SHP77 treated with DMSO at 0.1 percent for 48 hours (cell line): Measurements from ENCODE around the gene INO80E.

Experiments
- DNase-seq: peaks from one replicate; lab custom pipeline; 2025; lab: John Stamatoyannopoulos, UW

The INO80E gene

GRCh38 chr16:29975811-29976511, 20.1 kb upstream of the INO80E start:
- no peak for DNase-seq

GRCh38 chr16:29977063-29977825, 18.8 kb upstream of the INO80E start:
- no peak for DNase-seq

GRCh38 chr16:29978081-29978480, 18.0 kb upstream of the INO80E start:
- no peak for DNase-seq

GRCh38 chr16:29978564-29979270, 17.3 kb upstream of the INO80E start:
- no peak for DNase-seq

DNA sequence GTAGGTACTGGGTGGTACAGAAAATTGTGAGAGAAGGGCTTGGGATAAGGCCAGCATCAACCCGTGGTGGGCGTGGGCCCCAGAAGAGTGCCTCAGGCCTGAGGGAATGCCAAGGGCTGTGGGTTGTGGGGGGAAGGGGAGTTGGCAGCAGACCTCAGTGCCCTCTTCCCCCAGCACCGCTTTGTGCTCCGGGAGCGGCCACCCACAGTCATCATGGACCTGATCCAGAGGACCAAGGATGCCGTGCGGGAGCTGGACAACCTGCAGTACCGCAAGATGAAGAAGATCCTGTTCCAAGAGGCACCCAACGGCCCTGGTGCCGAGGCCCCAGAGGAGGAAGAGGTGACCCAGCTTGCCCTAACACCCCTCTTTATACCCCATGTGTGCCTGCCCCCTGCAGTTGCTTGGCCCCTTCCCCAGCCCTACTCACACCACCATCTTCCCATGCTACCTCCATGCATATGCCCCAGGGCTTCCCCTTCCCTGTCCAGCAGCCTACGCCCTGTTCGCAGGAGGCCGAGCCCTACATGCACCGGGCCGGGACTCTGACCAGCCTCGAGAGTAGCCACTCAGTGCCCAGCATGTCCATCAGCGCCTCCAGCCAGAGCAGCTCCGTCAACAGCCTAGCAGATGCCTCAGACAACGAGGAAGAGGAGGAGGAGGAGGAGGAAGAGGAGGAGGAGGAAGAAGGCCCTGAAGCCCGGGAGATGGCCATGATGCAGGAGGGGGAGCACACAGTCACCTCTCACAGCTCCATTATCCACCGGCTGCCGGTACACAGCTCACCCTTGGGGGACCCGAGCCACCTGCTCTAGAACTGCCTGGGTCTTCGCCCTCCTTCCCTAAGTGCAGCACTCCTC, 13.3 kb upstream of the INO80E start:
- no peak for DNase-seq

DNA sequence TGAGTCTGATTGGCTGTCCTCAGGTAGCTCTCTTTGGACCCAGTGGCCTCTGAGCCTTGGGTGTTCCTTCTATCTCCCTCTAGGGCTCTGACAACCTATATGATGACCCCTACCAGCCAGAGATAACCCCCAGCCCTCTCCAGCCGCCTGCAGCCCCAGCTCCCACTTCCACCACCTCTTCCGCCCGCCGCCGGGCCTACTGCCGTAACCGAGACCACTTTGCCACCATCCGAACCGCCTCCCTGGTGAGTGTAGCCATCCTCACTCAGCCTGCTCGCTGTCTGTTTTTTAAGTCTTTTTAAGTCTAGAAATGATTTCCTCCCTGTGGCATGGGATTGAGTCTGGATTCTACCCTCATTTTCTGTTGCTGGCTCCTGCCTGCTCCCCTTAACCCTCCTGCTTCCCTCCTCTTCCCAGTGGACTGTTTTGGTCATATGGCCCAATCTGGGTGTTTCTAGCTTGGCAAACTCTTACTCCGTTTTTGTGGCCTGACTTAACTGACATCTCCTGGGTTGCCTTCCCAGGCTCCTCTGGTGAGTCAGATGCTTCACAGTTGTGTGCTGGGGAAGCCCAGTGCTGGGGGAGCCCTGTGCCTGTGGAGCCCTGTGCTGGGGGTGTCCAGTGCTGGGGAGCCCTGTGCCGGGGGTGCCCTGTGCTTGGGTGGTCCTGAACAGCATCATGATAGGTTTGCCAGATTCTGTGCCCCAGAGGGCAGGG, 12.5 kb upstream of the INO80E start:
- DNase-seq: no peak

- no peak for DNase-seq
These were observed 11.8 kb upstream of the INO80E start for GRCh38 chr16:29984137-29984763.

DNA sequence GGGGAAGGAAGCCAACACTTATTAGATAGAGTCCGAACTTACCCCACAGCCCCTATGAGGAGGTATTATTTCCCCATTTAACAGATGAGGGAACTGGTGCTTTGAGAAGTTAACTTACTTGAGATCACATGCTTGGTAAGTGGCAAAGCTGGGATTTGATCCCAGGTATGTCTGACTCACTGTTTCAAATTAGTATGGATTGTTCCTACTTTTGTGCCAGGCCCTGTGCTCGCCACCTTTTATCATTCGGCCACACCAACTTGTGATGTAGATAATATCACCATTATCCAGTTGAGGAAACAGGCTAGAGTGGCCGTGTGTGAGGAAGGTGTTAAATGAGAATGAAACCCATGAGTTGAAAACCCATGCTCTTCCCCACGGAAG, 11.3 kb upstream of the INO80E start:
- no peak for DNase-seq

DNA sequence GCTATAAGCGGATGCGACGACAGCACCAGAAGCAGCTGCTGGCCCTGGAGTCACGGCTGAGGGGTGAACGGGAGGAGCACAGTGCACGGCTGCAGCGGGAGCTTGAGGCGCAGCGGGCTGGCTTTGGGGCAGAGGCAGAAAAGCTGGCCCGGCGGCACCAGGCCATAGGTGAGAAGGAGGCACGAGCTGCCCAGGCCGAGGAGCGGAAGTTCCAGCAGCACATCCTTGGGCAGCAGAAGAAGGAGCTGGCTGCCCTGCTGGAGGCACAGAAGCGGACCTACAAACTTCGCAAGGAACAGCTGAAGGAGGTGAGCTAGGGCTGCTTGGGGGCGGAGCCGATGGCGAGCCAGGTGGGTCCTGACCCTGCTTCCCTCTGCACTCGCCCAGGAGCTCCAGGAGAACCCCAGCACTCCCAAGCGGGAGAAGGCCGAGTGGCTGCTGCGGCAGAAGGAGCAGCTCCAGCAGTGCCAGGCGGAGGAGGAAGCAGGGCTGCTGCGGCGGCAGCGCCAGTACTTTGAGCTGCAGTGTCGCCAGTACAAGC, 10.7 kb upstream of the INO80E start:
- DNase-seq: no peak

- no peak for DNase-seq
These were observed 9.8 kb upstream of the INO80E start for GRCh38 chr16:29986231-29986630.

GRCh38 chr16:29986931-29987330, 9.1 kb upstream of the INO80E start:
- DNase-seq: no peak

DNA sequence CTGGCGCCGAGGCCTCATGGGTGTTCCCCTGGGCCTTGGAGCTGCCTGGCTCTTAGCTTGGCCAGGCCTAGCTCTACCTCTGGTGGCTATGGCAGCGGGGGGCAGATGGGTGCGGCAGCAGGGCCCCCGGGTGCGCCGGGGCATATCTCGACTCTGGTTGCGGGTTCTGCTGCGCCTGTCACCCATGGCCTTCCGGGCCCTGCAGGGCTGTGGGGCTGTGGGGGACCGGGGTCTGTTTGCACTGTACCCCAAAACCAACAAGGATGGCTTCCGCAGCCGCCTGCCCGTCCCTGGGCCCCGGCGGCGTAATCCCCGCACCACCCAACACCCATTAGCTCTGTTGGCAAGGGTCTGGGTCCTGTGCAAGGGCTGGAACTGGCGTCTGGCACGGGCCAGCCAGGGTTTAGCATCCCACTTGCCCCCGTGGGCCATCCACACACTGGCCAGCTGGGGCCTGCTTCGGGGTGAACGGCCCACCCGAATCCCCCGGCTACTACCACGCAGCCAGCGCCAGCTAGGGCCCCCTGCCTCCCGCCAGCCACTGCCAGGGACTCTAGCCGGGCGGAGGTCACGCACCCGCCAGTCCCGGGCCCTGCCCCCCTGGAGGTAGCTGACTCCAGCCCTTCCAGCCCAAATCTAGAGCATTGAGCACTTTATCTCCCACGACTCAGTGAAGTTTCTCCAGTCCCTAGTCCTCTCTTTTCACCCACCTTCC, 8.5 kb upstream of the INO80E start:
- no peak for DNase-seq

GRCh38 chr16:29988346-29989075, 7.5 kb upstream of the INO80E start:
- no peak for DNase-seq

- no peak for DNase-seq
These were observed 6.8 kb upstream of the INO80E start for GRCh38 chr16:29989111-29989858.

DNA sequence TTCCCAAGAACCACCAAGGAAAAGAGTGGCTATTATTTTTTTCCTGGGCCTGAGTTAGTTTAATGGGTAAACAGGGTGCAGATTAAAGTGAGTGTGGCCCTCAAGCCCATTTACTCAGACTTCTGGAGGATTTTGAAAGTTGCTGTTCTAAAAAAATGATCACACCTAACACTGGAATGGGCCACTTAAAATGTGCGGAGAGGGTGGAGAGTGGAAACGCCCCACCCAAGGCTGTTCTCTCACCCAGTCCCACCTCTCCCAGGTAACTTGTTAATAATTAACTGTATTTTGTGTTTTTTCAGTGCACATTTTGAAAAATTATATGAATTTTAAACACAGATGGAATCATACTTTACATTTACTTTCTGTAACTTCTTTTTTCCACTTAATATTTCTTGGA, 6.0 kb upstream of the INO80E start:
- DNase-seq: no peak

GRCh38 chr16:29990883-29991570, 5.0 kb upstream of the INO80E start:
- DNase-seq: no peak

- DNase-seq: no peak
These were observed 4.5 kb upstream of the INO80E start for GRCh38 chr16:29991571-29991904.

DNA sequence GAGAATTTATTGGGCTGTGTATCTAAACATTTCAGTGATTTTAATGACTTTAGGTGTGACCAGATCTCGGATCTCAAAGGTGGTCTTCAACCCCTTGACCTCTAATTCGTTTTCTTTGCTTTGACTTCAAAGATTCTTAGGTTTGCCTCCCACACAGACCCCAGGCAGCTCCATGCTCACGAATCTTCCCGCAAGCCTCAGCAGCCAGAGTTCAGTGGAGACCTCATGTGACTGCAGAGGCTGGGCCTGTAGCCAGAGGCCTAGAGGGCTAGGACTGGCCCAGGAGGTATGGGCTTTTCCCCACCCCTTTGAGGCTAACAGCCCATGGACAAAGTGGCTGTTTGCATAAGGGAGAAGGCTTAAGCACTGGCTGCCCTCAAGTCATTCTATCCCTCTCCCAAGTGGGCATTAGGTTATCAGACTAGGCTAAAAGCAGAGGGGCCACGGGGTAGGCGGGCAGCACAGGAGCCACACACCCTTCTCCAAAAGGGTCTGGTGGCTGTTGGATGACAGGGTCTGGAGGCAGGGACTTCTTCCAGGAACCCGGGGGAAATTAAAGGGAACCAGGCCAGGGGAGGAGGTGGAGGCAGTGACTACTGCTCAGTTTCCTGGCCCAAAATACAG, 3.6 kb upstream of the INO80E start:
- no peak for DNase-seq
